ENCODE measurements around the gene KRAS.

Gene KRAS

GRCh38 chr12:25194214-25194613 lies 56.5 kb downstream of the KRAS start:
- DNase-seq, result no peak

GRCh38 chr12:25190793-25191192 lies 59.9 kb downstream of the KRAS start:
- DNase-seq, result no peak

GRCh38 chr12:25189656-25190055 lies 61.1 kb downstream of the KRAS start:
- no peak for DNase-seq

GRCh38 chr12:25187781-25188180 lies 62.9 kb downstream of the KRAS start:
- no peak for DNase-seq

- DNase-seq, result no peak
Observed at GRCh38 chr12:25186788-25187402, 63.8 kb downstream of the KRAS start.

- no peak for DNase-seq
Observed at GRCh38 chr12:25186038-25186787, 64.5 kb downstream of the KRAS start.

GRCh38 chr12:25184132-25184531 lies 66.6 kb downstream of the KRAS start:
- DNase-seq, result no peak

- DNase-seq, result no peak
Observed at GRCh38 chr12:25182765-25183164, 68.0 kb downstream of the KRAS start.

- DNase-seq, result no peak
Observed at GRCh38 chr12:25162866-25163265, 87.9 kb downstream of the KRAS start.

GRCh38 chr12:25156061-25156460 lies 94.7 kb downstream of the KRAS start:
- no peak for DNase-seq

GRCh38 chr12:25155022-25155576 lies 95.6 kb downstream of the KRAS start:
- DNase-seq, result no peak
